RWPE1 (cell line): ENCODE results near the gene TCF12.

Experiments used
- CTCF ChIA-PET: fragments of 350-600 bp; sonication (Branson Sonifier 250); formaldehyde crosslinking; extraction: SDS; loops from one replicate; lab custom pipeline; 2021; lab: Yijun Ruan, JAX
- POLR2A ChIA-PET: fragments of 400-600 bp; formaldehyde crosslinking; extraction: SDS; loops from one replicate; lab custom pipeline; 2020; ENCODE audit warnings: antibody characterized with exemption; ENCODE audit not compliant: low non-redundant PET; lab: Yijun Ruan, JAX
- DNase-seq: peaks from one replicate; pipeline ENCODE4 v3.0.0; 2012; ENCODE audit warnings: low spot score
- H3K27ac ChIP-seq: fragments of 450-650 bp; 2 replicates; pipeline ENCODE4 v1.5.1; 2017
- CTCF ChIP-seq: fragments of 450-650 bp; conservative IDR thresholded peaks from 2 replicates; pipeline ENCODE4 v1.5.1; 2017; ENCODE audit warnings: low read depth, mild to moderate bottlenecking

Gene TCF12

GRCh38 chr15:57100136-57100539 lies 181.7 kb downstream of the TCF12 start:
- DNase-seq: no peak
- CTCF ChIA-PET: interaction anchor here (0.6 kb wide), 2 partner anchors 41 to 520 kb away, joined by 3 to 5 read pairs; no protein-coding TSS in a partner anchor

GRCh38 chr15:57102858-57103257 lies 184.4 kb downstream of the TCF12 start:
- no peak overlapping the region for H3K27ac ChIP-seq
- no peak for TF ChIP-seq CTCF
- POLR2A ChIA-PET: no interaction called here
- CTCF ChIA-PET: interaction anchor here (0.6 kb wide), 1 partner anchor 30 kb away, joined by 5 read pairs; no protein-coding TSS in a partner anchor
- no peak for DNase-seq

More at GRCh38 chr15:57100136-57100539, 181.7 kb downstream of the TCF12 start:
- no peak for TF ChIP-seq CTCF
- POLR2A ChIA-PET: no interaction called here
- H3K27ac ChIP-seq: no peak overlapping the region

- H3K27ac ChIP-seq: no peak overlapping the region
- TF ChIP-seq CTCF: no peak
- DNase-seq: no peak
- ChIA-PET CTCF (no interaction called here), POLR2A (no interaction called here)
Observed at GRCh38 chr15:57108296-57108695, 189.9 kb downstream of the TCF12 start.

GRCh38 chr15:57109005-57109404 lies 190.6 kb downstream of the TCF12 start:
- H3K27ac ChIP-seq: no peak overlapping the region
- ChIA-PET CTCF (no interaction called here), POLR2A (no interaction called here)
- DNase-seq: no peak
- TF ChIP-seq CTCF: no peak

- ChIA-PET CTCF (interaction anchor here (0.6 kb wide), 2 partner anchors 11 to 417 kb away, joined by 3 read pairs; no protein-coding TSS in a partner anchor), POLR2A (interaction anchor here (0.6 kb wide), 1 partner anchor 62 kb away, joined by 4 read pairs; no protein-coding TSS in a partner anchor)
- no peak overlapping the region for H3K27ac ChIP-seq
- TF ChIP-seq CTCF: no peak
- DNase-seq: no peak
Observed at GRCh38 chr15:57111002-57111401, 192.6 kb downstream of the TCF12 start.

- CTCF ChIA-PET: no interaction called here
- no peak for TF ChIP-seq CTCF
- POLR2A ChIA-PET: interaction anchor here (0.5 kb wide), 1 partner anchor 399 kb away, joined by 7 read pairs; no protein-coding TSS in a partner anchor
- DNase-seq: no peak
- H3K27ac ChIP-seq: no peak overlapping the region
Observed at GRCh38 chr15:57112178-57112577, 193.7 kb downstream of the TCF12 start.
